ENCODE results near the gene OR10H4. TPM values are rescaled to one million over a fixed set of nuclear protein-coding genes. Genes with fewer than 3 reads are reported as not detected.

Gene OR10H4
- not detected for total RNA-seq

GRCh38 chr19:15948223-15949058 is at the start of gene OR10H4:
TSS of gene OR10H4 (plus strand) at chr19:15949008. CDS start at chr19:15949008, 0 bp downstream.

GRCh38 chr19:15934332-15935078 is 14.3 kb upstream of the OR10H4 start, which contains the start of gene CYP4F11:
TSS of gene CYP4F11 (minus strand) at chr19:15934529. CDS start at chr19:15934408, 121 bp downstream.

Other genes with a start within 250 kb of the OR10H4 start
- not detected for gene OR10H2, start 221.0 kb upstream of the OR10H4 start, total RNA-seq
- not detected for gene OR10H3, start 211.0 kb upstream of the OR10H4 start, total RNA-seq
- not detected for gene OR10H5, start 161.3 kb upstream of the OR10H4 start, total RNA-seq
- not detected for gene OR10H1, start 133.3 kb upstream of the OR10H4 start, total RNA-seq
- not detected for gene CYP4F2, start 50.9 kb upstream of the OR10H4 start, total RNA-seq
- 0.23 TPM for gene CYP4F11, start 14.5 kb upstream of the OR10H4 start, total RNA-seq
- 106 TPM for gene TPM4, start 127.5 kb downstream of the OR10H4 start, total RNA-seq
- gene RAB8A, start 162.9 kb downstream of the OR10H4 start, total RNA-seq, result 42.2 TPM
- not detected for gene HSH2D, start 194.7 kb downstream of the OR10H4 start, total RNA-seq
- gene CIB3, start 224.5 kb downstream of the OR10H4 start, total RNA-seq, result not detected
- 105 TPM for gene FAM32A, start 236.4 kb downstream of the OR10H4 start, total RNA-seq
- gene AP1M1, start 248.9 kb downstream of the OR10H4 start, total RNA-seq, result 40.8 TPM

Data from diencephalon (tissue), 1 donor.